ENCODE measurements around the gene ING5.

- TF ChIP-seq CTCF (IDR thresholded peaks at IDR 0.05), result no peak
- no peak for TF ChIP-seq POLR2AphosphoS5 (IDR thresholded peaks at IDR 0.05; ENCODE audit: low read depth, low read length)
- TF ChIP-seq TCF7L2 (IDR thresholded peaks at IDR 0.05; ENCODE audit: low read depth, low read length), result no peak
Measured at GRCh38 chr2:241768251-241768711, 66.4 kb downstream of the ING5 start.

Measured in Panc1 (cell line).